Stimulated activated CD8-positive, alpha-beta memory T cell treated with anti-CD3 and anti-CD28 coated beads, Interleukin-12 subunit alpha, Interleukin-12 subunit beta, amount 100 ng/mL, for 24 hours (primary cell): ENCODE measurements around the gene ZMAT5.
A peak's percentile ranks its signal among the peaks of the same experiment; 100 is the strongest.
"Not testable (repeated sequence)": the region's sequence is repeated elsewhere in the genome, so short reads cannot be mapped to it uniquely, and the experiment has no call there.

Source experiments
- DNase-seq: peaks from one replicate; pipeline ENCODE4 v3.0.0-alpha.2; 2020; ENCODE audit errors: extremely low read depth

The ZMAT5 gene

GRCh38 chr22:29786031-29786430, 19.2 kb upstream of the ZMAT5 start:
- no peak for DNase-seq

DNA sequence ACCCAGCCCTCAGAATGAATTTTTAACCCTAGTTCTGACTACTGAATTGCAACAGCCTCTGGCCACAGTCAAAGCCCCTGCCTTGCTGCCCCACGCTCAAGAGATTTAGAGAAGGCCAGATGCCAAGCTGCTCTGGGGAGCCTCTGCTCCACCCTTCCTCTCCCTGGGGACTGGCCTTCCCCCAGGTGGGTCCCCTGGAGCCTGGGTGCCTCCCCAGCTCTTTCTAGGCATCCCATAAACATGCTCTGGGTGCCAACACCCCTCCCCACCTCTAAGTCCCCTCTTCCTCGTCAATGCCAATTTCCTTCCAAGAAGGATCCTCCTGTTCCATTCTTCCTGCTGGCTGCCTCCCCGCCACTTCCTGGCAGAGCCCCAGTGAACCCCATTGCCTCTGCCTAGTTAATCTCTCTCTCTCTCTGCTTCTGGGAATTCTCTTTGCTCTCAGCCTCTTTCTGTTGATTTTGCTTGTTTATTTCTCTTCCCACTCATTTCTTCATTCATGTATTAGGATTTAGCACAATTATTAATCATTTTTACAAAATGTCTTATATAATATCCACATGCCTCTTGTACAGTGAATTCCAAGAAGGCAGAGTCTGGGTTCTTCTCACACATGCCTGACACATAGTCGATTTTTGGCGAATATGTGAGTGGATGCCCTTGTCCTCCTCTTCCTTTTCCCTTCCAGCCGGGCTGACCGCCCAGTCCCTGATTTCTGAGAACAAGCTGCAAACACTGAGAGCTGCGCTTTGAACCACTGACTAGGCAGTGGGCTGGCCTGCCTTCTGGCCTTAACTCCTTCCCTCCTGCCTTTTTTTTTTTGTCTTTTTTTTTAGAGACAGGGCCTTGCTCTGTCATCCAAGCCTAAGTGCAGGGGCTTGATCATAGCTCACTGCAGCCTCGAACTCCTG, 17.9 kb upstream of the ZMAT5 start:
- DNase-seq, result no peak

- no peak for DNase-seq
Measured at GRCh38 chr22:29782061-29782845, 15.4 kb upstream of the ZMAT5 start.

DNA sequence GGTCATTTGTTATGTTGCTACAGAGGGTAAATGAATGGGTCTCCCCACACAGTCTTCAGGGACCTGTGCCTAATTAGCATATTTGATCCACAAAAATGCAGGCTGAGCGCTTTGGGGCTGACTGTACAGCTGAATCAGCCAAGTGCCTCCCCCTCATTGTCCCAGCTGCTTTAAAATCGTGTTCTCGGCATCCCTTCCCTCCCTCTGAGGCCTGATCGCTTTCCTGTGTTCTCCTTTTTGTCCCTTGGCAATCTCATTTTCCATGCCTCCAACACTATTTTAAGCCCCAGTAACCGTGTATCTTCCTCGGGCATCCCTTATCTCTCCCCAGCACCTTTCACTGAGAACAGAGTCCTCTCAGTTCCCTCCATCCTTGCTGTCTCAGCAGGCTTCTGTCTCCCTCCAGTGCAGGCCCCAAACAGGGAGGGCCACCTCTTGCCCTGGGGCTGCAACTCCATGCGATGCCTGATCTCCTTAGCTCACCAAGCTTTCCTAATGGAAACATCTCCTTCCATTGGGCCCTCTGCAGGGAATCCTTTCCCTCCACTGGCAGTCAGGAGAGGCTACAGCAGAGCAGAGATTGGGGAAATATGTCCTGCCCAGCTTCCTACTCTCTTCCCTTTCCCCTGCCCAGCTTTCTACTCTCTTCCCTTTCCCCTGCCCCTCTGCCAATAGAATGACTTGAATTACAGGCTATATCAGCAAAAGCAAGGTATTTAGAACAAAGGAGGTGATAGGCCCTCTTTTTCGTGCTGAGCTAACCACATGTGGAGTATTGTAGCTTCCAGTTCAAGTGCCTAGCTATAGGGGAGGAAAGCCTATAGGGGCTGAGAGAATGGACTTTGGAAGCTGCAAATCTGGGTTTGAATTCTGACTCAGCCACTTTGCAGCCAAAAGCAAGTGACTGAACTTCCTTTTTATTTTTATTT, 14.2 kb upstream of the ZMAT5 start:
- DNase-seq, result no peak

DNA sequence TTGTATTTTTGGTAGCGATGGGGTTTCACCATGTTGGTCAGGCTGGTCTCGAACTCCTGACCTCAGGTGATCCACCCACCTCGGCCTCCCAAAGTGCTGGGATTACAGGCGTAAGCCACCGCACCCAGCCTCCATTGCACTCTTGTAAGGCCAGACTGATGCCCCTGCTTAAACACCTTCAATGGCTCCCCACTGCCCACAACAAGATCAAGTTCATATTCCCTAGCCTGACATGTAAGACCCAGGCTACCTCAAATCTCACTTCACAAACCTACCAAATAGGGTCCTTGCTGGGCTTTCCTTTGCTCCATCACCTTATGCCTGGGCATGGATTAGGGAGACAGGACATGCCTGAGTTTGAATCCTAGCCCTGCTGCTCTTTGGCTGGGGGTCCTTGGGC, 13.4 kb upstream of the ZMAT5 start:
- DNase-seq, result no peak

DNA sequence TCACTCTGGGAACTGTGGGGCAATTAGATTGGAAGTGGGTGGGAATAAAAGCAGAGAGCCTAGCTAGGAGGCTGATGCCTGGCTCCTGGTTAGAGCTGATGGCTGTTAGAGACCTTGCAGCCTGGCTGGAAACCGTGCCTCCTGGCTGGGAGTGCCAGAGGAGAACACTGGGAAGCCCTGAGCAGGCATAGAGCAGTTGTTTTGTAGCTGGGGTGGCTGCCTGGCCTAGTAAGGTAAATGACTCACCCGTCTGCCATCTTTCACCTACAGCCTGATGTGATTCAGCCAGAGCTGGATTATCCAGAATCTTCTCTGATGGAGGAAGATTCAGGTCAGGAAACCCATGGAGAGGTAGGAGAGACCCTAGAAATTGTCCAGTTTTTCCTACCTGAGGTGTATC, 6.4 kb upstream of the ZMAT5 start:
- no peak for DNase-seq

- DNase-seq, result no peak
Measured at GRCh38 chr22:29772170-29772641, 5.4 kb upstream of the ZMAT5 start.

DNA sequence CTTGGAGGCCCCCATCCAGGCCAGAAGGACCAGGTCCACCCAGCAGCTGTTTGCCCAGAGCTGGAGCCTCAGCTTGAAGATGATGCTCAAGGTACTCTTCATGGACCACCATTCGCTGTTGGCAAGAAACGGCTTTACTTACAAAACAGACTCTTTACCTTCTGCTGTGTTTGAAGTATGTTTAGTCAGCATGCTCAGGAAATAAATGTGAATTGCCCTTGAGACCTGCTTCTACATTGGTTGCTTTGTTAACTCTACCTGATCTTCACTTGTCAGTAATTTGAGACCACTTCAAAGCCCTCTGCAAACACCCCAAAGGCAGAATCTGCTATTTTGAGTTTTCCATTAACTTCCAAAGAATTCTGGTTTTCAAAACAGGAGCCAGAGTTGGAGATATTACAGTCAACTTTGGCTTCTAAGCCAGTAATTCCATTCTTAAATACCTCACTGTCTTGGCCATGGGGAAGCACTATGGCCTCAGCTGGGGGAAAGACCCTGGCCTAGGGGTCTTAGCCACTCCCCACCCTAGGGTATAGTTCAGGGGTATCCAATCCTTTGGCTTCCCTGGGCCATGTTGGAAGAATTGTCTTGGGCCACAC, 3.0 kb upstream of the ZMAT5 start:
- DNase-seq, result no peak

DNA sequence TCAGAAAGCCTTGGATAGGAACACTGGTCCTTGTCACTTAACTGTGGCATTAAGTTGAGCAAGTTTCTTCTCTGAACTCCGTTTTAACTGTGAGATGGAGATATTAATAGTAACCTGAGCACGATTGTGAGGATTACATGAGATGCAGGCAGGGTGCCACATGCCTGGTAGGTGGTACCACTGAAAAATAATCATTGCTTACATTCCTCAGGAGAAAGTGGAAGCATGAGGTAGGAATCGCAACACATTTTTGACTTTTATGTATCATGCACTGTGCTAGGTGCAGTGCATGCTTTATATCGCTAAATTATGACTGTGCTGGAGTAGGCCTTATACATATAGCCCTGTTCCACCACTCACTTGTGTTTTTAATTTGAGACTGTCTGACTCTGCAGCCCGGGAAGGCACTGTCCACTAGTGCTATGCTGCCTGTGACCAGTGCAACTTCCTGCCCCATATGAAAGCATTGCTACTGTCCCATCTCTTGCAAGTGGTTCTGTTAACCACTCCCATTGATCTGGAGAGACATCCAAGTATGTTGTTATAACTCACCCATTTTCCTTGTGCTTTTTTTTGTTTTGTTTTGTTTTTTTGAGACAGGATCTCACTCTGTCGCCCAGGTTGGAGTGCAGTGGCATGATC, 1.4 kb upstream of the ZMAT5 start:
- DNase-seq, result no peak

GRCh38 chr22:29767171-29768051, 604 bp upstream of the ZMAT5 start, which contains the start of gene UQCR10:
Gene UQCR10 (plus strand): TSS chr22:29767369. CDS start chr22:29767399, 30 bp downstream.
- DNase-seq, result peak; percentile 89

GRCh38 chr22:29765905-29766631, 739 bp downstream of the ZMAT5 start:
- no peak for DNase-seq

DNA sequence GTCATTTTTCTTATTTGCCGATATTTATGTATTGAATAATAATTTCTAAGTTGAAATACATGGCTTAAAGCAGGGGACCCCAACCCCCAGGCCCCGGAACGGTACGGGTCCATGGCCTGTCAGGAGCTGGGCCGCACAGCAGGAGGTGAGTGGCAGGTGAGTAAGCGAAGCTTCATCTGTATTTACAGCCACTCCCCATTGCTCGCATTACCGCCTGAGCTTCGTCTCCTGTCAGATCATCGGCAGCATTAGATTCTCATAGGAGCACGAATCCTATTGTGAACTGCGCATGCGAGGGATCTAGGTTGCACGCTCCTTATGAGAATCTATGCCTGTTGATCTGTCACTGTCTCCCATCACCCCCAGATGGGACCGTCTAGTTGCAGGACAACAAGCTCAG, 4.5 kb downstream of the ZMAT5 start:
- no peak for DNase-seq

DNA sequence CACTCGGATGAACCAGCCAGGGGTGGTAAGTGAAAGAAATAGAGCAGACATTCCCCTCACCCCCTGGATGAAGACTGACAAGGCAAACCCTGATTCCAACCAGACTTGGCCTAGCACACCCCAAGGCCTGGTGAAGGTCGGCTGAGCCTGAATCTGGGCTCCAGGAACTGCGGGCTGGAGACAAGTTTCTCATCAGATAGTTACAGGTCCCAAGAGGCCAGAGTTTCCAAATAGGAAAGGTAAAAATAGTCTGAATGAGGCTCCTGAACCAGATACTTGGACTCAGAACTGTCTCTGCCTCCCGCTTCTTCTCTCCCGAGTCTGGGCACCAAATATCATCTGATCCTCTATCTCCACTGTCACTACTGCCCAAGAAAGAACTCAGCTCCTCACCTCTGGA, 7.8 kb downstream of the ZMAT5 start:
- no peak for DNase-seq

DNA sequence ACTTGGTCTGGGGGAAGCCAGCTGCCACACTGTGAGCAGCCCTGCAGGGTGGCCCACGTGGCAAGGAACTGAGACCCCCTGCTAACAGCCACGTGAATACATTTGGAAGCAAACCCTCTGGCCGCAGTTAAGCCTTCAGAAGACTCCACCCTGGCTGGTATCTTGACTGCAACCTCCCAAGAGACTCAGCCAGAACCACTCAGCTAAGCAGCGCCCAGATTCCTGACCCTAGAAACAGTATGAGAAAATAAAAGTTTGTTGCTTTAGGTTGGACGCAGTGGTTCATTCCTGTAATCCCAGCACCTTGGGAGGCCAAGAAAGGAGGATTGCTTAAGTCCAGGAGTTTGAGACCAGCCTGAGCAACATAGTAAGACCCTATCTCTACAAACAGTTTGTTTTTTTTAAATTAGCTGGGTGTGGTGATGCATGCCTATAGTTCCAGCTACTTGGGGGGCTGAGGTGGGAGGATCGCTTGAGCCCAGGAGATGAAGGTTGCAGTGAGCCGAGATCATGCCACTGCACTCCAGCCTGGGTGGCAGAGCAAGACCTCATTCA, 8.7 kb downstream of the ZMAT5 start:
- DNase-seq, result no peak

GRCh38 chr22:29757096-29757495, 9.7 kb downstream of the ZMAT5 start:
- no peak for DNase-seq

DNA sequence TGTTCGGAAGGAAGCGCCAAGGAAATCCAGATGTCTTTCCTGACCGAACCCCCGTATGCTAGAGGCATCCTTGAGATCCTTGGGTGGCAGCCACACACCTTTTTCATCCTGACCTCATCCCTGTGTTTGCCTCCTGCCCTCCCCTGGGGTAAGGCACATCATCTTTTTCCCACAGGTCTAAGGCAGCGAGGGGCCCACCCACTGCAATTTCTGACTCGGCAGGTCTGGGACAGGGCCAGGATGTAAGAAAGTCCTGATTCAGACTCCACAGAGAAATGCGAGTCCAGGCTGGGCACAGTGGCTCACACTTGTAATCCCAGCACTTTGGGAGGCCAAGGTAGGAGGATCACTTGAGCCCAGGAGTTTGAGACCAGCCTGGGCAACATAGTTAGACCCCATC, 10.5 kb downstream of the ZMAT5 start:
- no peak for DNase-seq

- no peak for DNase-seq
Measured at GRCh38 chr22:29755889-29756288, 10.9 kb downstream of the ZMAT5 start.

- DNase-seq, result not testable (repeated sequence)
Measured at GRCh38 chr22:29754658-29755395, 12.0 kb downstream of the ZMAT5 start.
